Activated T-helper 17 cell treated with anti-CD3 and anti-CD28 coated beads, Interleukin-2, amount 50 U/mL, for 72 hours (primary cell): ENCODE results near the gene COL17A1. TPM values are rescaled to one million over a fixed set of nuclear protein-coding genes. Genes with fewer than 3 reads are reported as not detected.

Source experiments
- ATAC-seq: fragments of 150-1000 bp; cut with Tn5 transposase; replicated peaks from 2 replicates; pipeline ENCODE4 v1.10.0; 2021; ENCODE audit warnings: mild to moderate bottlenecking, moderate library complexity
- H3K27ac Mint-ChIP-seq: one replicate; pipeline ENCODE4 v1.8.0; 2022; ENCODE audit warnings: mixed read lengths
- H3K27me3 Mint-ChIP-seq: one replicate; pipeline ENCODE4 v1.8.0; 2022; ENCODE audit warnings: mixed read lengths
- H3K36me3 Mint-ChIP-seq: one replicate; pipeline ENCODE4 v1.8.0; 2022; ENCODE audit warnings: low read depth, mild to moderate bottlenecking, mixed read lengths
- H3K4me1 Mint-ChIP-seq: one replicate; pipeline ENCODE4 v1.8.0; 2022; ENCODE audit warnings: mixed read lengths
- H3K4me3 Mint-ChIP-seq: one replicate; pipeline ENCODE4 v1.8.0; 2022; ENCODE audit warnings: mild to moderate bottlenecking, mixed read lengths
- H3K9me3 Mint-ChIP-seq: one replicate; pipeline ENCODE4 v1.8.0; 2022; ENCODE audit warnings: mixed read lengths
- total RNA-seq, 2 donors: library from RNA; stranded (reverse); gene quantifications; one replicate each; pipeline ENCODE4 v1.2.3, GENCODE V29; 2022

The COL17A1 gene
- total RNA-seq, 2 donors from 2014 or later, result not detected

GRCh38 chr10:103986360-103986759, 99.3 kb downstream of the COL17A1 start:
- peak overlapping the region; percentile 38 for H3K27ac Mint-ChIP-seq
- H3K4me3 Mint-ChIP-seq, result peak overlapping the region; percentile 37
- ATAC-seq, result peak; percentile 60
- peaks cover 16% of the 10 kb centered on the region for H3K36me3 Mint-ChIP-seq
- H3K9me3 Mint-ChIP-seq, result no peaks in the 10 kb centered on the region
- peaks cover 43% of the 10 kb centered on the region for H3K4me1 Mint-ChIP-seq
- H3K27me3 Mint-ChIP-seq, result no peaks in the 10 kb centered on the region

GRCh38 chr10:103985726-103986125, 100.0 kb downstream of the COL17A1 start:
- no peak for ATAC-seq
- Mint-ChIP-seq H3K27me3 (no peaks in the 10 kb centered on the region), H3K27ac (no peak overlapping the region), H3K4me1 (peaks cover 43% of the 10 kb centered on the region), H3K9me3 (no peaks in the 10 kb centered on the region), H3K4me3 (no peak overlapping the region), H3K36me3 (peaks cover 11% of the 10 kb centered on the region)

- Mint-ChIP-seq H3K9me3 (no peaks in the 10 kb centered on the region), H3K36me3 (peaks cover 7% of the 10 kb centered on the region), H3K27me3 (no peaks in the 10 kb centered on the region), H3K4me1 (peaks cover 49% of the 10 kb centered on the region), H3K4me3 (peak overlapping the region; percentile 74), H3K27ac (peak overlapping the region; percentile 82)
- ATAC-seq, result peak; percentile 94
These were observed 102.2 kb downstream of the COL17A1 start for GRCh38 chr10:103983367-103983911.

- Mint-ChIP-seq H3K4me1 (peaks cover 48% of the 10 kb centered on the region), H3K27me3 (no peaks in the 10 kb centered on the region), H3K4me3 (peak overlapping the region; percentile 74), H3K27ac (no peak overlapping the region), H3K9me3 (no peaks in the 10 kb centered on the region), H3K36me3 (peaks cover 7% of the 10 kb centered on the region)
- no peak for ATAC-seq
These were observed 103.0 kb downstream of the COL17A1 start for GRCh38 chr10:103982639-103983038.

Other genes starting within 250 kb of the COL17A1 start
- gene SH3PXD2A, start 230.3 kb downstream of the COL17A1 start, total RNA-seq, result 10 to 100 TPM in 1 of 2 donors, 1 to 10 TPM in 1; 8.0 to 19.3 TPM
- 10 to 100 TPM; 41.9 to 45.4 TPM for gene STN1, start 167.7 kb downstream of the COL17A1 start, total RNA-seq
- 10 to 100 TPM; 23.6 to 26.7 TPM for gene SLK, start 118.7 kb downstream of the COL17A1 start, total RNA-seq
- 10 to 100 TPM; 12.4 to 14.3 TPM for gene SFR1, start 36.3 kb upstream of the COL17A1 start, total RNA-seq
- gene CFAP43, start 146.5 kb upstream of the COL17A1 start, total RNA-seq, result under 1 TPM in 1 of 2 donors, not detected in 1; 0.16 TPM
- gene GSTO1, start 169.0 kb upstream of the COL17A1 start, total RNA-seq, result 100 to 1,000 TPM; 226 to 258 TPM
- 1 to 10 TPM in 1 of 2 donors, under 1 TPM in 1; 0.28 to 1.4 TPM for gene GSTO2, start 183.3 kb upstream of the COL17A1 start, total RNA-seq